NCI-H1105 treated with DMSO at 0.1 percent for 48 hours (cell line): ENCODE measurements around the gene M6PR.

Experiments used
- DNase-seq: peaks from one replicate; lab custom pipeline; 2025; lab: John Stamatoyannopoulos, UW

M6PR gene

DNA sequence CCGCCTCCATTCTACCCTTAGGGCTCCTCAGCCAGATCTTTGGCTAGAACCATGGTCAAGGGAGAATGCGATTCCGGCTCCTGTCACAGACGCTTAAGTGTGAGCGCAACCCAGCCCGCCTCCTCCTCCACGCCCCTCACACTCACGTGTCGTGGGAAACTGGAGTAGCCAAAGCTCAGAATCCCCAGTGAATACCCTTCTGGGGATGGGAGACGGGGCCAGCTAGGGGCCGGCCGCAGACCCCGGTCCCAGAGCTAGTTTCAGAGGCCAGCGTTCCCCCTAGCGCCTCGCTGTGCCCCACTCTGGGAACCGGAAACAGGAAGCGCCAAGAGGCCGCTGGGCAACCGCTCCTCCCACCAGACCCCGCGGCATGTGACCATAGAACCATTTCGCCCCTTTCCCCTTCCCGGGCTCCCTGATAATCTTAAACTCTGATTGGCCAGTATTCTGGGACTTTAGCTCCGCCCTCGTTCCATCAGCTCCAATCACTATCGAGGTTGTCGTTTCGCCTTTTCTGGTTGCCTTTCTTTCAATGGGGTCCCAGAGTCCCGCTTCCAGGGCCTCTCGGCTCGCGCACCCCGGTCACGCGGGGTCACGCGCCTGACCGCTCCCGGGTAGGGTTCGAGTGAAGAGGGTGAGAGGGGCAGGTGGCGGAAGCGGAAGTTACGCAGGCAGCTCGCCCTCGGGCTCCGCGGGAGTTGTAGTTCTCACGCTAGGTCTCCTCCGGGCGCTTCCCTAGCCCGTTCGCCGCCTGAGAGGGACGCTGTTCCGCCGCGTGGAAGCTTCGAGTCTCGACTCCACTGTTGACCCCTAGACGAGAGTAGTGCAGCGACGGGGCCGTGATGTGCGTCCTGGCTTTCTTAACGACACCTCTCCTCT is at the start of gene M6PR:
Gene M6PR, minus strand, starts transcription at position 304 of the 879 bp plus-strand sequence. CDS start 3,241 bp downstream, outside the sequence.
- DNase-seq = peak; percentile 100

DNA sequence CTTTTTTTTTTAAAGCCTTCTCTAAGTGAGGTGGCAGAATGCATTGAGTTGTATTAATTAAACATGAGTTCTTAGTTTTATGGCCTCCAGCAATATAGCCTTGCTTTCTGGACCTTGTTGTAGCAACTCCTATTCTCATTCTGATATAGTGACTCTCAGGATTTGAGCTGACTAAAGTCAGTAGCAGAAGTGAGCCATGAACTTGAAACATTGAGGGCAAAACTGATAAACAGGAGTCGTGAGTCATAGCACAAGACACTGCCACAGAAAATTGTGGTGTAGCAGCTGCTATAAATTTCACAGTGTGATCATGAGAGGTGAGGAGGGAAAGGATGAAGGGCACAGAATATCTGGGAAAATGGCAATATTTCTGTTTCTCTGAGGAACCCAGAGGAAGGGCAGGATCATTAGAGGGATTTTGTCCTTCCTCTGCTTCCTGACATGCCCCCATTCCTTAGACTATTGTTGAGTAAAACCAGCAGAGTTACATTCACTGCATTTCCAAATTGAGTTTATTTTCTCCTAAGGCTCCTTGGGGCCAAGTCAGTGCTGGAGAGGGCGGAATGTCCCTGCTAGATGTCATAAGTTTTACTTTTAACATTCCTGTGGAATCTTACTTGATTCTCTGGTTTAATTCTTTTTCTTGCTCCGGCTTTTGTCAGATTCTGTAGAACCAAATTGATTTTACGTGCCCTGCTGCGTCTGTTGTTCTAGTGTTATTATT is 47.4 kb upstream of the M6PR start:
- DNase-seq = no peak

DNA sequence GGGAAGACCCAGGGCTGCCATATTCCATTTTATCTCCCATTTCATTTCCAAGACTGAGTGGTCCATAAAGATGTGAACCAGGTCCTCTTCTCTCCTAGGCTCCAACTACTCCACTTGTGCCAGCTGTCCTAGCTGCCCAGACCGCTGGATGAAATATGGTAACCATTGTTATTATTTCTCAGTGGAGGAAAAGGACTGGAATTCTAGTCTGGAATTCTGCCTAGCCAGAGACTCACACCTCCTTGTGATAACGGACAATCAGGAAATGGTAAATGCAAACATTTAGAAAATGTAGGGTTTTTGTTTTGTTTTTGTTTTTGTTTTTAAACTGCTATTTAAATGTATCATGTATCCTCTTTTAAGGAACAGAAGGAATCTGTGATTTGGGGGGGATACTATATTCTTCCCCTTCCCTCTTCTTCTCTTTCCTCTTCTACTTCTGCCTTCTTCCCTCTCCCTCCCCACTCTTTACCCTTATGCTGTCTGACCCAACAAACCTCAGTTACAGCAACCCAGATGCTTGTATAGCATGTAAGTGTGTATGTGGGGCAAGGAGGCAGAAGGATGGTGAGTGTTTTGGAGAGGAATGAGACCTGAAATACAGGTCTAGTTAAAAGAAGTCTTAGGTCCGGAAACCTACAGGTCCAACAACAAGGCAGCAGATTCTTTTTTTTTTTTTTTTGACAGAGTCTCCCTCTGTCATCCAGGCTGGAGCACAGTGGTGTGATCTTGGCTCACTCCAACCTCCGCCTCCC is 45.8 kb upstream of the M6PR start:
- DNase-seq = no peak

DNA sequence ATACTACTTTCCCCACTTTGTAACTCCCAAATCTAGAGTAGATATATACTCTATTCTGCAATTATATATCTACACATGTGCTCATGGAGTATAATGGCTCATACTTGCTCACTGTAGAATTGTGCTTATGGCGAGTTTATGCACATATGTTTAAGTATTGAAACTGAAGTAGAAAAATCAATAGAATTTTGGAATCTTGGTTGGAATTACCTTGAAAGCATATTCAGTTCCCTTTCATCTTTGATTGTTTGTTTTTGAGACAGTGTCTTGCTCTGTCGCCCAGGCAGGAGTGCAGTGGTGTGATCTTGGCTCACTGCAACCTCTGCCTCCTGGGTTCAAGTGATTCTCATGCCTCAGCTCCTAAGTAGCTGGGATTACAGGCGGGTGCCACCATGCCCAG is 44.4 kb upstream of the M6PR start:
- no peak for DNase-seq

DNA sequence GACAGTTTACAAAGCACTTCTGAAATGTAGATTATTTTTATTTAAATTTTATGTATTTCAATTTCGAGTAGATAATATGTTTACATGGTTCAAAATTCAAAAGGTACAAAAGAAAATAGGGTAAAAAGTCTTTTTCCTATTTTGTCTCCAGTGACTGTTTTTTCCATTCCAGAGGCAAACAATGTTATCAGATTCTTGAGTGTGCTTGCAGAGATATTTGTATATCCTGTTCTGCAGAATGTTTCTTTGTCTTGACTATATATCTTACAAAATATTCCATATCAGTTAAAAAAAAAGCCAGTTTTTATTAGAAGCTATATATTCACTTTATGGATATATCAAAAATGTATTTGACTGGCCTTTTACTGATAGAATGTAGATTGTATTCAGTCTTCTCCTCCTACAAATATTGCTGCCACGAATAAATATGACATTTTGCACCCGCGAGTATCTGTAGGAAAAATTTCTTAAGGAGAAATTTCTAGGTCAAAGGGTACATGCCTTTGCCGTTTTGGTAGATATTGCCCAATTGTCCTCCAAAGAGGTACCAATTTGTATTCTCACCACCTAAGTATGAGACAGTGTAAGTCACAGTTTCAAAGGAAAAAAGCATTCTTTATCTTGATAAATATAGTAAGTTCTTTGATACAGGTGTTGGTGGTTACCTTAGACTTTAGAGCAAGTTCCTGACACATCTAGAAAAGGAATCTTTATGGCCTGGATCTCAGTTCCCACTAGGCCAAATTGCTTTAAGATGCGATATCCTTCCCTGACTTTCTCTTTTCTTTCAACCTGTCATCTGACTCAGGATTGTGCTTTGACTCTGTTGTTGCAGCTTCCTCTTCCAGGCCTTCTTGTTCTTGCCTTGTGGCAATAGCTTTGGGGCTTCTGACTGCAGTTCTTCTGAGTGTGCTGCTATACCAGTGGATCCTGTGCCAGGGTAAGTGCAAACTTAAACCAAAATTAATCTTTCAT is 42.2 kb upstream of the M6PR start:
- no peak for DNase-seq

DNA sequence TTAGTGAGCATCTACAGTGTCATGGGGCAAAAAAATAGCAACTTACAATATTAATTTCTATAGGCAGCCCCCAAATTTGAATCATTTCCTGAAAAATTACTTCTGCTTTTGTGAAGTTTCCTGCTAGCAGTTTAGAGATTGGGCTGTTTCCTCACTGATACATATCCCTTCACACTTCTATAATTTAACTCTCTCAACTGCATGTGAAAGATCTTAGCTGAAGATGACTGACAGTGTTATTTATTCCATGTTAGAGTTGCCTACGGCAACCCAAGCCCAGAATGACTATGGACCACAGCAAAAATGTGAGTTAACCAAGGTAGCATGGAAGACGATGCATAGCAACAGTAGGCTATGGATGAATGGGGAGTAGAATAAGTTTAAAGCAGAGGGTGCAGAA is 40.0 kb upstream of the M6PR start, which contains the start of gene KLRG1:
Gene KLRG1, plus strand, starts transcription at position 134 of the 400 bp plus-strand sequence. Its CDS starts 90 bp downstream, at position 224.
- DNase-seq = no peak

DNA sequence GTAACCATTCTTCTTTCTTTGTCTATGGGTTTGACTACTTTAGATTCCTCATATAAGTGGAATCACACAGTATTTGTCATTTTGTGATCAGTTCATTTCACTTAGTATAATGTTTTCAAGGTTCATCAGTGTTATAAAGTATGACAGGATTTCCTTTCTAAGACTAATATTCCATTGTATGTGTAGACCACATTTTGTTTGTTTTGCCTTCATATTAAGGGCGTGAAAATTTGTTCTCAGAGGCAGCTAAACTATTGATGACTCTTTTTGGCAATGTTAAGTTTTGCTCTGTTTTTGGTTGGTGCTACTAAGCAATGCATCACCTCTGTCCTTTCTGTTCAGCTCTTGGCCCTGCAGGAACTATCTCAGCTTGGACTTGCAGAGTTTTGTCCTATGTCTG is 38.2 kb upstream of the M6PR start:
- DNase-seq = no peak

DNA sequence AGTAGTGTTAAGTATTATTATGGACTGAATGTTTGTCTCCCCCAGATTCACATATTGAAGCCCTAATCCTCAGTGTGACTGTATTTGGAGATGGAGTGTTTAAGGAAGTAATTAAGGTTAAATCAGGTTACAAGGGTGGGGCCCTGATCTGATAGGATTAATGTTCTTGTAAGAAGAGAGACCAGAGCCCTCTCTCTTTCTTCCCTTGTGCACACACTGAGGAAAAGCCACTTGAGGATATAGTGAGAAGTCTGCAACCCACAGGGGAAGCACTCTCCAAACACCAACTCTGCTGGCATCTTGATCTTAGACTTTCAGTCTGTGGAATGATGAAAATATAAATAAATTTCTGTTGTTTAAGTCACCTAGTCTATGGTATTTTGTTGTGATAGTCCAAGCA is 37.7 kb upstream of the M6PR start:
- no peak for DNase-seq

DNA sequence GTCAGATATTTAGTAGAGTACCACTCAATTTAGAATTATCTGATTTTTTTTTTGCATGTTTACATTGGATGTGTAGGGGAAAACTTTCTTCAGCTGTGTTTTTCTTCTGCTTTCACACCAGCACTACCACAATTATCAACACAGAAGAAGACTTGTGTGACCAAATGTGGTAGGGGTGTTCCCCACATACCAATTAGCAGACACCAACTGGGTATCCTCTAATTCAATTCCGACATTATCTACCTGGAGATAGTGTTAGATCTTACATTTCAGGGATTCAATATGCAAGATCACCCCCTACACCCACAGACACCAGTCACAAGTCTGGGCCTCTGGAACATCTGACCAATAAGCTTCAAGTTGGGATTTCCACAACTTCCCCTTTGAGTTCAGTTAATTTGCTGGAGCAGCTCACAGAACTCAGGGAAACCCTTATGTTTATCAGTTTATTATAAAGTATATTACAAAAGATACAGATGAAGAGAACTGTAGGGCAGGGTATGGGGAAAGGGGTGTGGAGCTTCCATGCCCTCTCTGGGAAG is 35.8 kb upstream of the M6PR start:
- no peak for DNase-seq

DNA sequence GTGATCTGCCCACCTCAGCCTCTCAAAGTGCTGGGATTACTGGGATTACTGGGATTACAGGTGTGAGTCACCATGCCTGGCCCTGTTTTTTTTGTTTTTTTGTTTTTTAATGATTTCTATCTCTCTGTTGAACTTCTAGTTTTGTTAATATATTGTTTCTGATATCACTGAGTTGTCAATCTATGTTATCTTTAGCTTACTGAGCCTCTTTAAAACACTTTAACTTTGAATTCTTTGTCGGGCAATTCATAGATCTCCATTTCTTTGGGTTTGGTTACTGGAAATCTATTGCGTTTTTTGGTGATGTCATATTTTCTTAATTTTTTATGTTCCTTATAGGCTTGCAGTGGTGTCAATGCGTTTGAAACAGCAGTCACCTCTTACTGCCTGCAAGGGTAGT is 30.7 kb upstream of the M6PR start:
- no peak for DNase-seq

DNA sequence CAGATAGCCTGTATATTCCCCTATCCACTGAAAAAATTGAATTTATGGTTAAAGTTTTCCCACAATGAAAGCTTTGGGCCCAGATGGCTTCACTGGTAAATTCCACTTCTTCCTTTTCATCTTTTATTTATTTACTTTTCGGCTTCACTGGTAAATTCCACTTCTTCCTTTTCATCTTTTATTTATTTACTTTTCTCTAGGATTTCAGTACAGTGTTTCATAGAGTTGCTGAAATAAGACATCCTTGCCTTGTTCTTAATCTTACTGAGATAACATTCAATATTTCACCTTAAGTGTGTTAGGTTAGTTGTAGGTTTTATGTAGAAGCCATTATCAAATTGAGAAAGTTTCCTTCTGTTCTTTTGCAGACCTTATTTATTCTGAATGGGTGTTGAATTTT is 21.0 kb upstream of the M6PR start:
- DNase-seq = no peak

DNA sequence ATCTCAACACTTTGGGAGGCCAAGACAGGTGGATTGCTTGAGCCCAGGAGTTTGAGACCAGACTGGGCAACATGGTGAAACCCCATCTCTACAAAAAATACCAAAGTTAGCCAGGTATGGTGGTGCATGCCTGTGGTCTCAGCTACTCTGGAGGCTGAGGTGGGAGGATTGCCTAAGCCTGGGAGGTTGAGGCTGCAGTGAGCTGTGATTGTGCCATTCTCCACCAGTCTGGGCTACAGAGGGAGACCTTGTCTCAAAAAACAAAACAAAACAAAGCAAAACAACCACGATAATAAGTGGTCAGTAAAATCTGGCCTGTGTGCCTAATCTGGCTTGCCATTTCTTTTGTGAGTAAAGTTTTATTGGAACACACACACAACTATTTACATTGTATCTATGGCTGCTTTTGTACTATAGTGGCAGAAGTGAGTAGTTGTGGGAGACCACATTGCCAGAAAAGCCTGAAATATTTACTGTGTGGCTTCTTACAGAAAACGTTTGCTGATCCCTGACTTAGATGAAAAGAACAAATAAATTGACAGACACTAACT is 20.5 kb upstream of the M6PR start:
- DNase-seq = no peak

DNA sequence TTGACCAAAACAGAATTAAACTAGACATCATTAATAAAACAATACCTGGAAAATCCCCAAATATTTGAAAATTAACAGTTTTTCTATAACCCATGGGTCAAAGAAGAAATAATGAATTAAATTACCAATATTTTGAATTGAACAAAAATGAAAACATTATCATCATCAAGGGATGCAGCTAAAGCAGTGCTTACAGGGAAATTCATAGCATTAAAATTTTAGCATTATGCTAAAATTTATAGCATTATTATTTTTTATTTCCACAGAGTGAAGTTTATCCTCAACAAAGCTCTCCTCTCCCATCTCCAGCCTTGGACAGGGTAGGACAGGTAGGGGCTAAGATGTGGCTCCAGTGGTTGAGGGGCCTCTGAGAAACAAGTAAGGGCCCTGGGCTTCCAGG is 19.3 kb upstream of the M6PR start:
- no peak for DNase-seq

DNA sequence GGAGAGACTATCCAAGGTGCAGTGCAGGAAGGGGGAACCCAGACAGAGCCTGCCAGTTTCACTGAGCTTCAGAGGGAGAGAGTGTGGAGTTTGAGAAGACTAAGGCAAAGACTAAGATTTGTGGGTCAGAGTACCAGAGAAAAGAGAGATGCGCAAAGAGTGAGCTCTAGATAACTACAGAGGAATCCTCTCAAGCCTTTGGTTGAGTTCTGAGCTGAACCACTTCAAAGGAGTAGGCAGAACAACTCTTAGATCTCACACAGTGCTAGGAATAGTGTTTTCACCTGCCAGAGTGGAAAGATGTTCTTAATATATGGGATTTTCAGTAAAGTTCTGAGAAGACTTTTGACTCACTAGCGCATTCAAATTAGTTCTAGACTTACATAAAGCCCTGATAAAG is 10.7 kb upstream of the M6PR start:
- no peak for DNase-seq

DNA sequence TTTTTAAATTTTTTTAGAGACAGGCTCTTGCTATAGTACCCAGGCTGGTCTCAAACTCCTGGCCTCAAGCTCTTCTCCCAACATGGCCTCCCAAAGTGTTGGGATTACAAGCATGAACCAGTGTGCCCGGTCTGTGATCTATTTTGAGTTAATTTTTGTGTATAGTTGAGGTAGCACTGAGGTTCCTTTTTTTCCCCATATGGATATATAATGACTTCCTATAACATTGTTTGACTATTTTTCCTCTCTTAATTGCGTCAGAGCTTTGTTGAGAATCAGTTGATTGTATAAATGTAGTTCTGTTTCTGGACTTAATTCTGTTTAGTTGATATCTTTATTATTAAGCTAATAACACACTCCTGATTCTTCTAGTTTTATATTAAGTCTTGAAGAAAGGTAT is 8.6 kb upstream of the M6PR start:
- DNase-seq = no peak

DNA sequence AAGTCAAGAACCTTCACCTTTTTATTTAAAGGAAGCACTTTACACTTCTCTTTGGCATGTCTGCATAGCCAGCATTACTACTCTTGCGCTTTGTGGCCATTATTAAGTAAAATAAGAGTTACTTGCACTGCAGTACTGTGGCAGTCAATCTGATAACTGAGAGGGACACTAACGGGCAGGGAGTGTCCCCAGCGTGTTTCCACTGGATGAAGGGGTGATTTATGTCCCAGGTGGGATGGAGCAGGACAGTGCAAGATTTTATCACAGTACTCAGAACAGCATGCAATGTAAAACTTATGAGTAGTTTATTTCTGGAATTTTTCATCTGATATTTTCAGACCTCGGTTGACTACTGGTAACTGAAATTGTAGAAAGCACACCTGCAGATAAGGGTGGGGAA is 8.1 kb upstream of the M6PR start:
- no peak for DNase-seq

DNA sequence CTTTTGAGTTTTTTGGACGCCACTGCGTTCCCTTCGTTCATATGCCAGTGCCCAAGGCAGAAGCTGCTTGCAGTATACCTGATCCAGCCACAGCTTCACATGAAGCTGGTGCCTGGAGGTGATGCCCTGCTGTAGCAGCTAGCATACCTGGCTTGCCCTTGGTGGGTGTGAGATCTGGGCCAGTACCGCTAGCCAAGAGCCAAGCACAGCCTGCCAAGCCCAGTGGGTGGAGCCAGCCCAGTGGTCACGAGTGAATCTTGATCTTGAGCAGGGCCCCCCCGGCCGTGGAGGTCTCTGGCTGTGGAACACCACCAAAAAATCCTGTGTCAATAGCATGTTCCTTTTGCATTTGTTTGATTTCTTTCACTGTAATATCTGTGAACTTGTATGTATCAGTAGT is 7.3 kb upstream of the M6PR start:
- DNase-seq = no peak

DNA sequence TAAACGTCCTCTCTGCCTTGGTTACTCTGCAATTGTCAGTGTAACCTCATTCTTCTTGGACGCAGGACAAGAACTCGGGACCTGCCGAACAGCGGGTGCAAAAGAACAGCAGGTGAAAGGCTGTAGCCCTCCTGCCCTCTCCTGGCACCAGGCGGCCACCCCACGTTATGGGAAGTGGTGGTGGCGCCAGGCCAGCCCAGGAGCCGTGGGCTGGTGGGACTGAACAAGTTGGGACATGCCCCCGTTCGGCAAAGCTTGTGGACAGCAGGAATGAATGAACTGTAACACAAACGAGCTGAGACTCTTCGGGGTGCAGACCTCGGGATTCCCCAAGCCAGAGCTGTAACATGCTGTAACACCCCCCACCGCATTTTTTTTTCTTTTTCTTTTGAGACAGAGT is 6.6 kb upstream of the M6PR start:
- DNase-seq = no peak

DNA sequence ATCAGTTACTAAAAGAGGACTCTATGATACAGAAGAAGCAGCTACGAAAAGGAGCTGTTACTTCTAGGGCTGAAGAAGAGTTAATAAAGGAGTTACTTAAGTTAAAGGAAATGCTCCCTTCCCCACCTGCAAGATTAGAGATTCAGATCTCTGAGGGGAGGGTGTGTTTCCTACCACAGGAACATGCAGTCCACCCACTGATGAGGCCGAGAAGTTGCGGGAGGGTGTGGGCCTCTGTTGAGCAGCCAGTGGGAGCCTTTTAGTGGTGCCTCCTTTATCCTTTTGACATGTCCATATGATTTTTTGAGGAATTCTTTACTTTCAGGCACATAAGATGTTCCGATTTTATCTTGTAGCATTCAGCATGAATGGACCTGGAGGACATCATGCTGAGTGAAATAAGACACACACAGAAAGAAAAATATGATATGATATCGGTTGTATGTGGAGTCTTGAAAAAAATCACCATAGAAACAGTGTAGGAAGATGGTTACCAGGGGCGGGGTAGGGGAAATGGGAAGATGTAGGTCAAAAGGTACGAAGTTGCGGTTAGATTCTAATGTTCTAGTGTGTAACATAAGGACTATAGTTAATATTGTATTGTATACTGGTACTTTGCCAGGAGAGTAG is 4.4 kb upstream of the M6PR start:
- no peak for DNase-seq

DNA sequence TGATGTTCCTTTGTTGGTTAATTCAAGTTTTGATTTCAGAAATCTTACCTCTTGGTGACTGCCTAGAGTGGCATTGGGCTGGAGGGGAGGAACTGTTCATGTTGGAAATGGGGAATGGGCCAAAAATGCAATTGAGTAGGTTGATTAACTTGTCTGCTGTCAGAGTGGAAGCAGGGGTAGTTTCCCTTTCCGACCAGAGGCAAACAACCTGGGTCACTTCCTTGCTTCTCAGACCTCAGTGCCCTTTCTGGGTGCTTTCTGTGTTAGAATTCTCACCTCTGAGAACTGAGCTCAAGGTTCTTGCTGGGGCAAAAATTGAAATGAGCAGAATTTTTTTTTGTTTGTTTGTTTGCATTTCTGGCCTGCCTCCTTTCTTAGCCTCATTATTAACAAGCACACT is 2.3 kb upstream of the M6PR start:
- no peak for DNase-seq
